NCI-H510A (cell line): ENCODE results near the gene ZNF273.
"Not testable (repeated sequence)": the region's sequence is repeated elsewhere in the genome, so short reads cannot be mapped to it uniquely, and the experiment has no call there.

Experiments
- DNase-seq: peaks from one replicate; lab custom pipeline; 2025; lab: John Stamatoyannopoulos, UW

The ZNF273 gene

DNA sequence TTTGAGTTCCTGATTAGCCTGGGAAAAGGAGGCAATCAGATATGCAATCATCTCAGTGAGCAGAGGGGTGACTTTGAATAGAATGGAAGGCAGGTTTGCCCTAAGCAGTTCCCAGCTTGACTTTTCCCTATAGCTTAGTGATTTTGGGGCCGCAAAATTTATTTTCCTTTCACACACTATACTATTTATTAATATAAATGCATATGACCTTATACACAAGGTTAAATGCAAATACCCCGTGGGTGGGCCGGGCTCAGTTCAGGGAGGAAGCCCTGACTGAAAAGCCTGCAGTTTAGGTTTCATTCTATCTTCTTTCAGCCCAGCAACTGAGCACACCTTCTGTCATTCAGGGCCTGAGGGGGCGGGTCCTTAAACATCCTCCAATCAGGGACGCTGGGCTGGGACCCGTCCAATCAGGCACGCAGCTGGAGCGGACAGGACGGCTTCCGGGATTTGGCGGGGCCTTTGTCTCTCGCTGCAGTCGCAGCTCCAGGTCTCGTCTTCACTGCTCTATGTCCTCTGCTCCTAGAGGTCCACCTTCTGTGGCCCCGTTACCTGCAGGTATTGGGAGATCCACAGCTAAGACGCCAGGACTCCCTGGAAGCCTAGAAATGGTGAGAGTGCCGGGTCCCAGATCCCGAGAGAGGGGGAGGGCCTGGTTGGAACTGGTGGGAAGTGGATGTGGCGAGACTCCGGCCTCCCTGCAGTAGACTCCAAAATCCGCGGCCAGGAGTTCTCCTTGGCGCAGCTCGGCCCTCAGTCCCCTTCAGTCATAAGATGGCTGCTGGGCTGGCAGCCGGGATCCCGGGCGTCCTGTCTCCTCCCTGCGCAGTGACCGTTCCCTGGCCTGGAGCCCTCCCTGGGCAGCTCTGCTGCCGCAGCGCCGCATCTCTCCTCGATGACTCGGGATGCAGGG is at the start of gene ZNF273:
Gene ZNF273, plus strand, starts transcription at position 468 of the 916 bp plus-strand sequence. Its CDS starts 45 bp downstream, at position 513.
- peak; percentile 72 for DNase-seq

- no peak for DNase-seq
Measured at GRCh38 chr7:64853679-64854078, 49.4 kb upstream of the ZNF273 start.

DNA sequence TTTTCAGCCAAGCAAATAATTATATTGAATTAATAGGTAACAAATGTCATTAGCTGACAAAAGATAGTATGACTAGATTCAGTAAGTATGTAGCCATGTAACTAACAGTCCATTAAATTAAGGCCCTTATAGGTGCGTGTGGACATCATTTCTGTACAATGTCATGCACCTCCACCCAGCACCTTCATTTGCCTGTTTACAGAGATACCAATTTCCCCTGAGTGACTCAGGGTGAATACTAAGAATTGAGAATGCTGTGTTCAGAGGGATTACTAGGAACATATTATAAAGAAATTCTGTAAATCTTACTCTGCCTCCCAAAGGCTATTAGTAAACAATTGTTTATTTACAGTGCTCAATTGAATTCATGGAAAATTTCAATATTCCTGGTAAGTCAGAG is 48.1 kb upstream of the ZNF273 start:
- no peak for DNase-seq

- DNase-seq: no peak
Measured at GRCh38 chr7:64863021-64863420, 40.1 kb upstream of the ZNF273 start.

GRCh38 chr7:64863530-64863929 is 39.5 kb upstream of the ZNF273 start:
- DNase-seq: not testable (repeated sequence)

GRCh38 chr7:64863969-64864368 is 39.1 kb upstream of the ZNF273 start:
- DNase-seq: no peak

GRCh38 chr7:64867863-64868440 is 35.1 kb upstream of the ZNF273 start:
- DNase-seq: no peak

DNA sequence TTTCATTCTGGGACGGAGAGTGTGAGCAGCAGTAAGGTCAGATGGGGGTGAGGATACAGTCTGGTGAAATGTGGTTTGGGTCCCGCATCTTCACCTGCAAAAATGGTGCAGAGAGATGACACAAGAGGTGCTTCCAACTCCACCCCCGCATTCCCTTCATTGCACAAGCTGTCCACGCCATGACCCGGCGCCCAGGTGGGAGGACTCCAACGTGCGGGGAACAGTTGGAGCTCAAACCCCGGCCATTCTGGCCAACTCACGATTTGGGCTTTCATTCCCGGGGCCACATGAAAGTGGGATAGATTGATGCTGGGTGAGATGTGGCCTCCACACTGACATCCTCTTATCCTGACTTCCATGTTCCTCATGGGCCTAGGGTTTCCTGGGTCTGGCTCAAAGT is 34.6 kb upstream of the ZNF273 start:
- no peak for DNase-seq

- no peak for DNase-seq
Measured at GRCh38 chr7:64869121-64869725, 33.9 kb upstream of the ZNF273 start.

- DNase-seq: no peak
Measured at GRCh38 chr7:64869912-64870562, 33.0 kb upstream of the ZNF273 start.

GRCh38 chr7:64870656-64871055 is 32.4 kb upstream of the ZNF273 start:
- no peak for DNase-seq

DNA sequence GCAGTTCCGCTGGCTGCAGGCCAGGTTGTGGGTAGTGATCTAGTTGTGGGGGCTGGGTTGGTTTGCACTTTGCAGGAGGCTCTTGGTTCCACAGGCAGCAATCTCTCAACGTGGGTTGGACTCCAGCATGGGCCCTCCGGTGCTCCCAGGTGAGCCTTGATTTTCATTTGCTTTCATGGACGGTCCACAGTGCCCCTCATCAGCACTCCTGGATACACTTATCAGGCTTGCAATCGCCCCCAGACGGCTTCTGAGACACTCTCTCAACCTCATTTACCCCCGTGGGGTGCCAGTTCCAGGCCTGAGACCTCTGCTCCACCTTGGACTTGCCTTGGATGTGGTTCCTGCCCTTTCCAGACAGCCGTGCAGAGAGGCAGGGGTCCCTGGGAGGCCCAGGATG is 31.3 kb upstream of the ZNF273 start:
- no peak for DNase-seq

DNA sequence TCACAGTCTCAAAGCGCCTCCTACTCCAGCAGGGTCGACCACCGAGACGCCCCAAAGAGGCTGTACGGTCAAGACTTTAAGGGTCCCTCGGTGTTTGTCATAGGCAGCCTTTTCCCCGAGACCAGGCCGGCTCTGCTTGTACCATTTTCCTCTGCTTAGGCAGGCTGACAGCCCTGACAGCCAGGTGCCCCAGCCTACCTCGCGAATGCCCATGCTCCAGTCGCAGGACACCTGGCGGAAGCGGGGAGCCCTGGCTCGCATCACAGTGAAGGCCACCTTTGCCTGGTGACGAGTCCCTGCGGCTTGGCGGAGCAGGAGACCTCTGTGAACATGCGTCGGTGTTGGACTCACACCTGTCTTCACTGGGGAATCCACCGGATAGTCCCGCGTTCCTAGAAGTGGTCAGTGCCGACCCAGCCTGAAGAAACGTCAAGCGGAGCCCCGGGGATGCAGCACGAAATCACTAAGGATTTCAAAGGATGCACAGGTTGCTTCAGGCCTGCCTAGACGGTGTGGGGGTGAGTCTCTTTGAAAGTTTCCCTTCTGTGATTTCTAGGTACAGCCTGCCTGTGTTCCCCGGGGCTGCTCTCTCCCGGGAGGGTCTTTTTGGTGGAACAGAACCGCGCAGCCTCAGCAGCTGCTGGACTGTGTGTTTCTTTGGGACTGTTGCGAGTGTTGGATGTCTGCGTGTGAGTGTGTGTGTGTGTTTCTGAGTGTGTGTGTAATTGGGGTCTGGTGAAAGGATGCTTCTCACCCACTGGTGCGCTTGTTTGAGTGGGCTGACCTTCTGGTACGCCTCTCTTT is 30.5 kb upstream of the ZNF273 start:
- DNase-seq: no peak

DNA sequence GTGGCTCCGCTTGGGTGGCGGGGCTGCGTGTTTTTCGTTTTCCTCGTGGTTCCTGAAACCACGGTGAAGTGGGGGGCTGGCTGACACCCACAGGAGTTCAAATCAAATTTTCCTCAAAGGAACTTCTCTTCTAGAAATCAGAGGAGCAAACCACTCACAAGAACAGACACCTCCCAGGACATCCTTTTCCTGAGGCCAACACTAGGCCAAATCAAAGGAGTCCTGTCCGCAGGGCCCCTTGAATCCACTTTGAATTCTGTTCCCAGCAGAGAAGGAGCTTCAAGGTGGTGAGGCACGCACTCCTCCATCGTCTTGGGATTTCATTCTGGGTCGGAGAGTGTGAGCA is 29.9 kb upstream of the ZNF273 start:
- no peak for DNase-seq

DNA sequence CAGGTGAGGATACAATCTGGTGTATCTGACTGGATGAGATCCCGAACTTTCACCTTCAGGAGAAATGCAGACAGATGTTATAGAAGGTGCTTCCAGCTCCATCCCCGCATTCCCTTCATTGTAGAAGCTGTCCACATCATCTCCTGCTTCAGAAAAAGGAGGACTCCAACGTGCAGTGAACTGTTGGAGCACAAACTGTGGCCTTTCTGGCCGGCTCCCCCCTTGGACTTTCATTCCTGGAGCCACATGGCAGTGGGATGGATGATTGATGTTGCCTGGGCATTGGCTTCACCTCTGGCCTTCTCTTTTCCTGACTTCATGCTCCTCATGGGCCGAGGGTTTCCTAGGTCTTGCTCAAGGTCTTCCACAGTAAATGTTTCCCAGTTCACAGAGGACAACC is 29.6 kb upstream of the ZNF273 start:
- no peak for DNase-seq

GRCh38 chr7:64874114-64874513 is 29.0 kb upstream of the ZNF273 start:
- no peak for DNase-seq

- DNase-seq: no peak
Measured at GRCh38 chr7:64874562-64875250, 28.4 kb upstream of the ZNF273 start.

DNA sequence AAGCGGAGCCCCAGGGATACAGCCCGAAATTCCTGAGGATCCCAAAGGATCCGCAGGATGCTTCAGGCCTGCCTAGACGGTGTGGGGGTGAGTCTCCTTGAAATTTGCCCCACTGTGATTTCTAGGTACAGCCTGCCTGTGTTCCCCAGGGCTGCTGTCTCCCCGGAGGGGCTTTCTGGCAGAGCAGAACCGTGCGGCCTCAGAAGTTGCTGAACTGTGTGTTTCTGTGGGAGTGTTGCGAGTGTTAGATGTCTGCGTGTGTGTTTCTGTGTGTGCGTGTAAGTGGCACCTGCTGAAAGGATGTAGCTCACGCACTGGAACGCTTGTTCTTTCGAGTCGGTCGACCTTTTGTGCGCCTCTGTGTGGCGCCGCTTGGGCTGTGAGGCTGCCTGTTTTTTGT is 27.8 kb upstream of the ZNF273 start:
- DNase-seq: no peak

- no peak for DNase-seq
Measured at GRCh38 chr7:64875658-64876406, 27.2 kb upstream of the ZNF273 start.
